GM19238 (cell line): Measurements from ENCODE around the gene MRC2.
A peak's percentile ranks its signal among the peaks of the same experiment; 100 is the strongest.

Source experiments
- DNase-seq: peaks from one replicate; pipeline ENCODE4 v3.0.0; 2011; ENCODE audit warnings: low spot score; ENCODE audit not compliant: insufficient read length

The MRC2 gene

GRCh38 chr17:62637809-62638208 is 10.3 kb downstream of the MRC2 start:
- no peak for DNase-seq

GRCh38 chr17:62641153-62641552 is 13.7 kb downstream of the MRC2 start:
- DNase-seq = no peak

- DNase-seq = no peak
These were observed 14.5 kb downstream of the MRC2 start for GRCh38 chr17:62641951-62642350.

GRCh38 chr17:62643496-62643895 is 16.0 kb downstream of the MRC2 start:
- no peak for DNase-seq

GRCh38 chr17:62644487-62645173 is 17.2 kb downstream of the MRC2 start:
- no peak for DNase-seq

GRCh38 chr17:62648251-62648955 is 20.9 kb downstream of the MRC2 start:
- DNase-seq = no peak

GRCh38 chr17:62648956-62649294 is 21.5 kb downstream of the MRC2 start:
- no peak for DNase-seq

GRCh38 chr17:62649570-62649969 is 22.1 kb downstream of the MRC2 start:
- no peak for DNase-seq

GRCh38 chr17:62650587-62650986 is 23.1 kb downstream of the MRC2 start:
- no peak for DNase-seq

- no peak for DNase-seq
These were observed 25.0 kb downstream of the MRC2 start for GRCh38 chr17:62652251-62653001.

GRCh38 chr17:62653002-62653825 is 25.7 kb downstream of the MRC2 start:
- DNase-seq = peak; percentile 64

GRCh38 chr17:62653826-62654761 is 26.6 kb downstream of the MRC2 start:
- no peak for DNase-seq

GRCh38 chr17:62655656-62656055 is 28.2 kb downstream of the MRC2 start:
- DNase-seq = no peak

- no peak for DNase-seq
These were observed 29.0 kb downstream of the MRC2 start for GRCh38 chr17:62656446-62656845.

- no peak for DNase-seq
These were observed 29.7 kb downstream of the MRC2 start for GRCh38 chr17:62657145-62657665.

- no peak for DNase-seq
These were observed 30.2 kb downstream of the MRC2 start for GRCh38 chr17:62657690-62658089.

GRCh38 chr17:62658136-62658920 is 30.9 kb downstream of the MRC2 start:
- no peak for DNase-seq

GRCh38 chr17:62660629-62661118 is 33.2 kb downstream of the MRC2 start:
- DNase-seq = no peak

- DNase-seq = no peak
These were observed 33.9 kb downstream of the MRC2 start for GRCh38 chr17:62661337-62661736.
